CD4-positive, alpha-beta memory T cell (primary cell): ENCODE measurements around the gene ZP1. TPM values are rescaled to one million over a fixed set of nuclear protein-coding genes. Genes with fewer than 3 reads are reported as not detected.

ENCODE experiments used
- CTCF ChIA-PET: fragments of 350-600 bp; sonication (Branson Sonifier 250); formaldehyde crosslinking; loops from one replicate; lab custom pipeline; 2021; ENCODE audit warnings: inconsistent platforms; ENCODE audit not compliant: partially characterized antibody; lab: Charles Lee
- POLR2A ChIA-PET: fragments of 350-600 bp; sonication (Branson Sonifier 250); formaldehyde crosslinking; loops from one replicate; lab custom pipeline; 2021; ENCODE audit not compliant: partially characterized antibody; lab: Charles Lee
- DNase-seq, 5 donors: peaks; one replicate each; pipeline versions ENCODE4 v3.0.0 to v3.0.0-alpha.2; 2020 to 2022; ENCODE audit warnings: mixed read lengths in 1 of 5
- H3K27ac ChIP-seq: one replicate; pipeline ENCODE4 v1.7.0; 2013; ENCODE audit warnings: low read depth, low read length
- H3K27me3 ChIP-seq: 2 replicates; pipeline ENCODE4 v1.7.0; 2013; ENCODE audit warnings: mild to moderate bottlenecking, low read length, moderate library complexity; ENCODE audit not compliant: insufficient read depth
- H3K36me3 ChIP-seq: 2 replicates; pipeline ENCODE4 v1.7.0; 2013; ENCODE audit warnings: mild to moderate bottlenecking, low read length, moderate library complexity; ENCODE audit not compliant: insufficient read depth
- H3K4me1 ChIP-seq: 2 replicates; pipeline ENCODE4 v1.7.0; 2013; ENCODE audit warnings: mild to moderate bottlenecking, low read length, moderate library complexity; ENCODE audit not compliant: insufficient read depth
- H3K4me3 ChIP-seq, 2 donors: one replicate each; pipeline ENCODE4 v1.7.0; 2013; ENCODE audit warnings: low read length in 2 of 2, mild to moderate bottlenecking in 1 of 2
- H3K9me3 ChIP-seq, 2 donors: one replicate each; pipeline ENCODE4 v1.7.0; 2013; ENCODE audit warnings: low read length in 2 of 2, control low read depth in 1 of 2; ENCODE audit not compliant: control insufficient read depth in 1 of 2
- H3K27ac Mint-ChIP-seq, 7 donors: one replicate each; pipeline ENCODE4 v1.8.0; 2020 to 2021; ENCODE audit warnings: mixed read lengths in 7 of 7, mild to moderate bottlenecking in 6 of 7, inconsistent platforms in 3 of 7, moderate library complexity in 3 of 7
- H3K27me3 Mint-ChIP-seq, 2 donors: one replicate each; pipeline ENCODE4 v1.8.0; 2020 to 2021; ENCODE audit warnings: mixed read lengths in 2 of 2
- H3K36me3 Mint-ChIP-seq, 2 donors: one replicate each; pipeline ENCODE4 v1.8.0; 2020 to 2021; ENCODE audit warnings: mixed read lengths in 2 of 2, inconsistent platforms in 1 of 2, mild to moderate bottlenecking in 1 of 2
- H3K4me1 Mint-ChIP-seq, 4 donors: one replicate each; pipeline ENCODE4 v1.8.0; 2020 to 2021; ENCODE audit warnings: mixed read lengths in 4 of 4, mild to moderate bottlenecking in 1 of 4
- H3K4me3 Mint-ChIP-seq, 8 donors: one replicate each; pipeline ENCODE4 v1.8.0; 2020 to 2021; ENCODE audit warnings: mixed read lengths in 8 of 8, mild to moderate bottlenecking in 7 of 8, moderate library complexity in 6 of 8, inconsistent platforms in 3 of 8
- H3K9me3 Mint-ChIP-seq, 8 donors: one replicate each; pipeline ENCODE4 v1.8.0; 2020 to 2021; ENCODE audit warnings: mixed read lengths in 8 of 8, mild to moderate bottlenecking in 5 of 8, inconsistent platforms in 3 of 8, moderate library complexity in 1 of 8
- intact Hi-C: fragments of 100-400 bp; cut with micrococcal nuclease; formaldehyde crosslinking; loops from one replicate; pipeline ENCODE4 v1.15.1; 2023
- polyA plus RNA-seq, 2 donors: library from polyadenylated mRNA; unstranded; fragments of 300-500 nt; fragmentation: Illumina TruSeq; gene quantifications; one replicate each; pipeline ENCODE4 v1.2.3, GENCODE V29; 2021
- total RNA-seq, 2 experiments: library from RNA; stranded (reverse); gene quantifications; one replicate each; pipeline ENCODE4 v1.2.3, GENCODE V29; 2021

ZP1 gene
- total and polyA plus RNA-seq, 4 experiments from 2014 or later = 0.33 to 0.50 (median 0.41) TPM; not detected in 1

GRCh38 chr11:60899046-60899936 lies 31.9 kb downstream of the ZP1 start:
- peak in 4 of 5 donors; percentile 30 to 49 (median 44) for DNase-seq
- no peaks in the 10 kb centered on the region for H3K27me3 ChIP-seq
- Mint-ChIP-seq H3K36me3 (peaks cover 60 to 96% of the 10 kb centered on the region in 2 donors), H3K9me3 (no peaks in the 10 kb centered on the region), H3K4me1 (peaks cover 7 to 16% (median 11%) of the 10 kb centered on the region in 4 donors), H3K27me3 (no peaks in the 10 kb centered on the region), H3K27ac (peak overlapping the region in 3 of 7 donors; percentile 13 to 49 (median 24)), H3K4me3 (no peak overlapping the region)
- ChIA-PET CTCF (interaction anchor here (0.7 to 9.7 kb wide), 16 partner anchors 9 to 121 kb away, joined by 3 to 117 read pairs (median 5); partner anchors contain the start of gene TMEM109), POLR2A (interaction anchor here (1.2 to 7.9 kb wide), 3 partner anchors 12 to 21 kb away, joined by 3 to 111 read pairs (median 3); partner anchors contain the start of gene TMEM109)
- peaks cover 10% of the 10 kb centered on the region for H3K4me1 ChIP-seq
- peaks cover 80% of the 10 kb centered on the region for H3K36me3 ChIP-seq
- no peak overlapping the region for H3K27ac ChIP-seq
- no peak overlapping the region for H3K4me3 ChIP-seq
- H3K9me3 ChIP-seq = no peaks in the 10 kb centered on the region
- intact Hi-C loops = loop anchor here (1.0 to 2.0 kb wide), 2 partner anchors 68 to 124 kb away; no protein-coding TSS in a partner anchor

GRCh38 chr11:60899977-60900376 lies 32.6 kb downstream of the ZP1 start:
- peaks cover 9 to 21% (median 16%) of the 10 kb centered on the region in 4 donors for H3K4me1 Mint-ChIP-seq
- no peak for DNase-seq
- Histone ChIP-seq H3K27ac (no peak overlapping the region), H3K36me3 (peaks cover 73% of the 10 kb centered on the region), H3K4me3 (no peak overlapping the region), H3K27me3 (no peaks in the 10 kb centered on the region), H3K9me3 (no peaks in the 10 kb centered on the region), H3K4me1 (peaks cover 17% of the 10 kb centered on the region)
- H3K4me3 Mint-ChIP-seq = no peak overlapping the region
- H3K36me3 Mint-ChIP-seq = peaks cover 56 to 91% of the 10 kb centered on the region in 2 donors
- intact Hi-C loops = loop anchor here (1.0 to 2.0 kb wide), 2 partner anchors 69 to 125 kb away; no protein-coding TSS in a partner anchor
- H3K27ac Mint-ChIP-seq = peak overlapping the region in 1 of 7 donors; percentile 25
- POLR2A ChIA-PET = interaction anchor here (1.2 to 7.9 kb wide), 2 partner anchors 12 to 14 kb away, joined by 3 to 111 read pairs; partner anchors contain the start of gene TMEM109
- H3K9me3 Mint-ChIP-seq = no peaks in the 10 kb centered on the region
- no peaks in the 10 kb centered on the region for H3K27me3 Mint-ChIP-seq
- CTCF ChIA-PET = interaction anchor here (0.7 to 9.7 kb wide), 14 partner anchors 8 to 121 kb away, joined by 3 to 117 read pairs (median 5); partner anchors contain the start of gene TMEM109

GRCh38 chr11:60900673-60901404 lies 33.5 kb downstream of the ZP1 start:
- H3K27ac Mint-ChIP-seq = peak overlapping the region in 2 of 7 donors; percentile 7 to 47
- Histone ChIP-seq H3K36me3 (peaks cover 65% of the 10 kb centered on the region), H3K27me3 (no peaks in the 10 kb centered on the region), H3K4me3 (no peak overlapping the region), H3K9me3 (no peaks in the 10 kb centered on the region), H3K4me1 (peaks cover 26% of the 10 kb centered on the region), H3K27ac (no peak overlapping the region)
- CTCF ChIA-PET = interaction anchor here (1.0 to 9.7 kb wide), 6 partner anchors 13 to 69 kb away, joined by 3 to 117 read pairs (median 20); partner anchors contain the start of gene TMEM109
- no peak for DNase-seq
- H3K4me1 Mint-ChIP-seq = peaks cover 14 to 30% (median 24%) of the 10 kb centered on the region in 4 donors
- no peaks in the 10 kb centered on the region for H3K27me3 Mint-ChIP-seq
- no peak overlapping the region for H3K4me3 Mint-ChIP-seq
- peaks cover 51 to 89% of the 10 kb centered on the region in 2 donors for H3K36me3 Mint-ChIP-seq
- intact Hi-C loops = no loop called here
- H3K9me3 Mint-ChIP-seq = no peaks in the 10 kb centered on the region
- POLR2A ChIA-PET = interaction anchor here (1.2 to 7.9 kb wide), 2 partner anchors 13 kb away, joined by 3 to 111 read pairs; partner anchors contain the start of gene TMEM109

- no peak for DNase-seq
- Histone ChIP-seq H3K36me3 (peaks cover 50% of the 10 kb centered on the region), H3K27me3 (no peaks in the 10 kb centered on the region), H3K27ac (no peak overlapping the region), H3K4me3 (no peak overlapping the region), H3K4me1 (peaks cover 33% of the 10 kb centered on the region), H3K9me3 (no peaks in the 10 kb centered on the region)
- Mint-ChIP-seq H3K4me1 (peaks cover 17 to 44% (median 33%) of the 10 kb centered on the region in 4 donors), H3K27ac (peak overlapping the region in 4 of 7 donors; percentile 30 to 66 (median 50)), H3K36me3 (peaks cover 35 to 75% of the 10 kb centered on the region in 2 donors), H3K27me3 (no peaks in the 10 kb centered on the region), H3K9me3 (no peaks in the 10 kb centered on the region), H3K4me3 (peak overlapping the region in 2 of 8 donors; percentile 13 to 59)
- CTCF ChIA-PET = interaction anchor here (1.2 to 9.7 kb wide), 3 partner anchors 11 to 71 kb away, joined by 3 to 117 read pairs (median 21); partner anchors contain the start of gene TMEM109
- POLR2A ChIA-PET = interaction anchor here (1.4 to 7.9 kb wide), 2 partner anchors 12 to 15 kb away, joined by 3 to 111 read pairs; partner anchors contain the start of gene TMEM109
- intact Hi-C loops = no loop called here
These were observed 35.3 kb downstream of the ZP1 start for GRCh38 chr11:60902625-60903024.

- Histone ChIP-seq H3K27ac (peak overlapping the region; percentile 85), H3K4me1 (peaks cover 33% of the 10 kb centered on the region), H3K36me3 (peaks cover 32% of the 10 kb centered on the region), H3K9me3 (no peaks in the 10 kb centered on the region), H3K27me3 (no peaks in the 10 kb centered on the region), H3K4me3 (peak overlapping the region; percentile 85)
- Mint-ChIP-seq H3K4me1 (peaks cover 15 to 49% (median 35%) of the 10 kb centered on the region in 4 donors), H3K36me3 (peaks cover 14 to 52% of the 10 kb centered on the region in 2 donors), H3K27me3 (no peaks in the 10 kb centered on the region), H3K9me3 (no peaks in the 10 kb centered on the region), H3K27ac (peak overlapping the region; percentile 60 to 99 (median 91)), H3K4me3 (peak overlapping the region; percentile 82 to 94 (median 91))
- CTCF ChIA-PET = interaction anchor here (1.0 to 9.7 kb wide), 8 partner anchors 8 to 282 kb away, joined by 3 to 117 read pairs (median 4); partner anchors contain the start of gene TMEM109
- POLR2A ChIA-PET = interaction anchor here (0.8 to 7.9 kb wide), 14 partner anchors 8 to 224 kb away, joined by 3 to 111 read pairs (median 4); partner anchors contain the start of genes CCDC86, CD6 and TMEM109
- no peak for DNase-seq
- intact Hi-C loops = no loop called here
These were observed 37.7 kb downstream of the ZP1 start for GRCh38 chr11:60905047-60905446.

GRCh38 chr11:60905551-60906113 lies 38.3 kb downstream of the ZP1 start:
- no peaks in the 10 kb centered on the region for H3K9me3 ChIP-seq
- H3K27me3 ChIP-seq = no peaks in the 10 kb centered on the region
- DNase-seq = peak in 4 of 5 donors; percentile 12 to 64 (median 34)
- H3K9me3 Mint-ChIP-seq = no peaks in the 10 kb centered on the region
- peaks cover 11 to 47% of the 10 kb centered on the region in 2 donors for H3K36me3 Mint-ChIP-seq
- peak overlapping the region; percentile 85 for H3K4me3 ChIP-seq
- peaks cover 16 to 53% (median 35%) of the 10 kb centered on the region in 4 donors for H3K4me1 Mint-ChIP-seq
- ChIA-PET CTCF (interaction anchor here (1.0 to 9.7 kb wide), 8 partner anchors 8 to 281 kb away, joined by 3 to 117 read pairs (median 4); partner anchors contain the start of gene TMEM109), POLR2A (interaction anchor here (0.8 to 7.9 kb wide), 17 partner anchors 8 to 254 kb away, joined by 3 to 111 read pairs (median 4); partner anchors contain the start of genes CD6 and TMEM109)
- H3K36me3 ChIP-seq = peaks cover 26% of the 10 kb centered on the region
- no peaks in the 10 kb centered on the region for H3K27me3 Mint-ChIP-seq
- intact Hi-C loops = loop anchor here (1.0 to 2.0 kb wide), 4 partner anchors 9 to 427 kb away; partner anchors contain the start of genes DDB1, TKFC, TMEM109 and VPS37C
- H3K27ac Mint-ChIP-seq = peak overlapping the region; percentile 60 to 99 (median 91)
- H3K4me1 ChIP-seq = peaks cover 33% of the 10 kb centered on the region
- peak overlapping the region; percentile 85 for H3K27ac ChIP-seq
- peak overlapping the region; percentile 82 to 94 (median 91) for H3K4me3 Mint-ChIP-seq
